NCI-H1930 (cell line): Measurements from ENCODE around the gene UST.
A peak's percentile ranks its signal among the peaks of the same experiment; 100 is the strongest.
"Not testable (repeated sequence)": the region's sequence is repeated elsewhere in the genome, so short reads cannot be mapped to it uniquely, and the experiment has no call there.

Experiments
- DNase-seq, 2 experiments: peaks; one replicate each; lab custom pipeline; 2025; lab: John Stamatoyannopoulos, UW

UST gene

DNA sequence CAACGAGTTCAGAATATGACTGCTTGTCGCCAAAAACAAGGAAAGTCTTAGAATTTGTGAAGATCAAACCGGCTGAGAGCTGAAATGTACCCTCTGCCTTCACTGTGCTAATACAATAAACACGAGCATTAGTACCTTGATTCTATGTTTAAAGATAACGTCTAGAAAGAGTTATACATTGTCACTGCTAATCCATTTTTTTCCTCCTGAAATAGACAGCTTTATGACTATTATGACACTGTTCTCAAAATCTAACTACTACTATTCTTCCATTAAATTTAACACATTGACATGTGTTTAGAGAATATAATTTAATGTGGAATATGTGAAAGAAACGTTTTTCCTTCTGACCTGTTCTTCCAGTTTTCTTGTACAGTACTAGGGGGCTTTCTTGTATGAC lies 204.8 kb downstream of the UST start:
- DNase-seq = no peak

GRCh38 chr6:148952147-148953035 lies 205.6 kb downstream of the UST start:
- peak; percentile 16 to 29 for DNase-seq

DNA sequence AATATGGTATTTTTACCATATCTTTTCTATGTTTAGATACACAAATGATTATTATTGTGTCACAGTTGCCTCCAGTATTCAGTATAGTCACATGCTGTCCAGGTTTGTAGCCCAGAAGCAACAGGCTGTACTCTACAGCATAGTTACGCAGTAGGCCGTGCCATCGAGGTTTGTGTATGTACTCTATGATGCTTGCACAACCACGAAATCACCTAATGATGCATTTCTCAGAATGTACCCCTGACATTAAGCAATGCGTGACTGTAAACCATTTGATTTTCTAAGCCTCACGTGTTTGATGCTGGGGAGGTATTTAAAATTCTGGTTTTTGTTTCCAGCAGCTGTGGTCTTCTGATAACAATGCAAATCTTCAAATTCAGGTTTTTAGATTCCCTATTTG lies 207.6 kb downstream of the UST start:
- DNase-seq = no peak

- DNase-seq = no peak
These were observed 208.1 kb downstream of the UST start for GRCh38 chr6:148954934-148955333.

GRCh38 chr6:148955441-148955840 lies 208.6 kb downstream of the UST start:
- no peak for DNase-seq

DNA sequence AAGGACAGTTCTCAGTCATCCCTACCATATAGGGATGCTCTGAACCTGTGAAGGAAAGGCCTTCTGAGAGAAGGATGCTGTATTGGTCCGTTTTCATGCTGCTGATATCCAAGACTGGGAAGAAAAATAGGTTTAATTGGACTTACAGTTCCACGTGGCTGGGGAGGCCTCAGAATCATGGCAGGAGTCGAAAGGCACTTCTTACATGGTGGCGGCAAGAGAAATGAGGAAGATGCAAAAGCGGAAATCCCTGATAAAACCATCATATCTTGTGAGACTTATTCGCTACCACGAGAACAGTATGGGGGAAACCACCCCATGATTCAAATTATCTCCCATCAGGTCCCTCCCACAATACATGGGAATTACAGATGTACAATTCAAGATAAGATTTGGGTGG lies 209.3 kb downstream of the UST start:
- not testable (repeated sequence) for DNase-seq

- no peak for DNase-seq
These were observed 210.9 kb downstream of the UST start for GRCh38 chr6:148957752-148958151.

DNA sequence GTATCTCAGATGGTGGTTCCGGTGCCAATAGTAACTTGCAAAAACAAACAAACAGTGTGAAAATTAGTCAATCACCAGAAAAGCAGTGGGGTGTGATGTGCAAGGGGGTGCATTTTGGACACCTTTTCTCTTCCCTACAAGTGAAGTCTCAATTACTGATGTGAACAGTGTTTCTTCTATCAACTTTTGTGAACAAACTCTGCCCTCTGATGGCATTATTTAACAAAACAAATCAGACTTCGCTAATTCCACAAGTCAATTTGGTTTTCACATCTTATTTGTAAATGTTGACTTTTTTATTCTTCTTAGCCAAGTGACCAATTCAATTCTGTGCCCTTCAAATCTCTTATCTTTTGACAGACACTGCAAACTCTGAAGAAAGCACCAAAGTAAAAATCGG lies 212.2 kb downstream of the UST start:
- no peak for DNase-seq

DNA sequence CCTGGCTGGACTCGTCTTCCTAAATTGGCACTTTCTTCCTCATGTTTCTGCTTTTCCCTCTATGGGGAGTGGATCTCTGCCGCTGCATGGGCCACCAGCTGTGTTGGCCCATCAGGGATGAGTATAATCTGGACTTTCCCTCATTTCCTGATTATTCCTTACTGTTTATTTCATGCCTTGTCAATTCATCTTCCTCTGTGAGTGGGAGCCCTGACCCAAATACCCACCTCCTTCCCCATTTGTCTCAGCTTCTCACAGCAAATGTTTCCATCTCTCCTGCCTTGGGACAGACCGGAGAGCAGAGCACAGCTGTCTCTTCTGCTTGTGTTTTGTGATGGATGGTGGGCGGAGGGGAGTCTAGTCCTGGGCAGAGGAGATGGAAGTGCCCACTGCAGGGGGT lies 212.7 kb downstream of the UST start:
- DNase-seq = no peak

GRCh38 chr6:148962854-148963515 lies 216.2 kb downstream of the UST start:
- DNase-seq = no peak

- no peak for DNase-seq
These were observed 216.9 kb downstream of the UST start for GRCh38 chr6:148963738-148964137.

- DNase-seq = no peak
These were observed 217.6 kb downstream of the UST start for GRCh38 chr6:148964467-148964866.

GRCh38 chr6:148965287-148965686 lies 218.5 kb downstream of the UST start:
- DNase-seq = no peak

- DNase-seq = no peak
These were observed 220.2 kb downstream of the UST start for GRCh38 chr6:148967011-148967520.

DNA sequence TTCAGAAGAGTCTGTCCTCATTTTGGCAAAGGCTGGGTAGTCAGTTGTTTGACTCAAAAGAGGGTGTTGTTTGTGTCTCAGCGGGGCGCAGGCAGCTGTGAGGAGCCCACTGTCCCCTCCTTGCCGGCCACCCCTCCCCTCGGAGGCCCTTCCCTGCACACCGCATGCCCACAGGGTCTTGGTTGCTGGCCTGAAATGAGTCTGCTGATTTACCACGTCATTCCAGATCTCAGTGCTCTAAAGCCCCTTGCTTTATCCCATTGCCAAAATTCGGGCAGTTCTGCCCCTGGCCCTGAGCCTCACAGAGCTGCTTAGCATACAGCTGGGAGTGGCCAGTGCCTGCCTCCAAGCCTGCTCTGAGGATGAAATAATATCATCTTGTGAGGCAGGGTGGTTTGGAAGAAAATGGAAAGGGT lies 220.7 kb downstream of the UST start:
- no peak for DNase-seq

GRCh38 chr6:148968771-148969602 lies 222.2 kb downstream of the UST start:
- DNase-seq = no peak

DNA sequence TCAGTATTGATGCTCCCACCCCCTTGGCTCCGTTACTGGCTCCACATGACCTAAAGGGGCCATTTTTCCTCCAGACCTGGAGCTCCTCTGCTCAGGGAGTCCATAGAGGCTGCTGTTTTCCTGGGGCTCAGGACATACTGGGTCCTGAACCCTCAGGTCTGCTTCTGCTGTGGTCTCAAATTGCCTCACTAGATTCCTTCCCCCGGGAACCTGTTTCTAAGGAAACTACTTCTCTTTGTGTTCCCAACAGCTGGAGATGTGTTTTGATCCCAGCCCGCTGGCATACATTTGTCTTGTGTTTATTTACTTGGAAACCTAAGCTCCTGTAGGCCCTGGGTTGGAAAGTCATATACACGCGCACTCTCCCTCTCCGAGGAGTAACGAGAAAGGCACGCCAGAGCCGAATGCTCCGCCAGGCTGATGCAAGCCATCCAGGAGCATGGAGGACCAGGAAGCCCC lies 222.8 kb downstream of the UST start:
- DNase-seq = peak; percentile 39 to 59

DNA sequence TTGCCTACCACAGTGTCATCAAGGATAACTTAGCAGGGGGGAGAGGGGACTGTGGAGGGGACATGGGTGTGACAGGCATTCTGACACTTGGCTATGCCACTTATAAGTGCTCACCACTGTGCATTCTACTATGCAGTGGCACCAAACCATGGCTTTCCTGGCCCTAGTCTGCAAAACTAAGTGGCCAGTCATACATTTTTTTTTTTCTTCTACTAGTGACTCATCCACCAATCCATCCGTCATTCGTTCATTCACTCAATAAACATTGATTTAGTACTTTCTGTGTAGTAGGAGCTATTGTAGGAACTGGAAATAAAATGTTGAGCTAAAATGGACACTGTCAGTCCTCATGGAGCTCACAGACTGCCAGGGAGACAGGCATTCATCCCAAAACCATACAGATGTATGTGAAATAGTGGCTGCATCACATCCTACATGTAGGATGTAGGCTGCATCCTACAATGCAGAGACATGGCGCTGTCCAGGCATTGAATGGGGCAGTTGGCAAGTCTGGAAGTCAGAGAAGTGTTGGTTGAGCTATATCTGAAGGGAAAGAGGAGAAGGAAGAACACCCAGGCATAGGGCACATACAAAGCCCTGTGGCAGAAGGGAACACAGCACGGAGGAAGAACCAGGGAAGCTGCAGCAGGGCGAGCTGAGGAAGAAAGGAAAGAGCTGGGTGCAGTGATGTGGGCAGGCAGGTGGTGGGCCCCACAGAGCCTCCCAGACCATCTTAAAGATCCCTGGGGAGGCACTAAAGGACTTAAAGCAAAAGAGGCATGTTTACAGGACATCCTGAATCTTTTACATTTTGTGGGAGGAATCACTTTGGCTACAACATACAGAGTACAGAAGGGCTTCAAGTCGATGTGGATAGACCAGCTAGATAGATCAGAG lies 224.4 kb downstream of the UST start:
- no peak for DNase-seq

GRCh38 chr6:148972481-148972880 lies 225.7 kb downstream of the UST start:
- DNase-seq = peak in 1 of 2 experiments; percentile 60

DNA sequence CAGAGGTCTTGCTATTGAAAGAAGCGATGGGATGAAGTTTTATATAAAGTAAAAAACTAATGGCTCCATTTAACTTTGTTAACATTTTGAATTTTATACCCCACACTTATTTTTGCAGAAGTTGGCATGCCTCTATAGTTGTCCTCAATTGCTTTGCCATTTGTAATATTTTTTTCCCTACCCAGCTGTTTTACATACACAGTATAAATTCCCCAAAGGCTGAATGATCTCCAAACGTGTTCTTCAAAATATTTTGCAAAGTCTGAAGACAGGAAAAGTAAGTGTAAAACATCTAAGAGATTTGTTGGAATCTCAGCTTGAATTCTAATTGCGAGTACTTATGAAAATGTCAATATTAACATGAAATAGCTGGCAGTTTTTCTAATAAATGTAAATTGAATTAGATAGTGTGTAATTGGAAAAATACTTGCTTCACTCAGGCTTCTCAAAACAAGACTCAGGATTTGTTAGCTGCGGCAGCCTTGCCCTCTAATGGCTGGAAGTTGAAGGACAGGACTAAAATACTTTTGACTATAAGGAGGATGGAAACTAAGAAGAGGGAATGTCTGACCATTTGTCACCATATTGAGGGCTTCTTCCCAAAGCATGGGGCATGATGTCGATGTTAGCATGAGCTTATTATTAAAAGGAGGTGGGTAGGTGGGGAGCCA lies 226.8 kb downstream of the UST start:
- DNase-seq = no peak

DNA sequence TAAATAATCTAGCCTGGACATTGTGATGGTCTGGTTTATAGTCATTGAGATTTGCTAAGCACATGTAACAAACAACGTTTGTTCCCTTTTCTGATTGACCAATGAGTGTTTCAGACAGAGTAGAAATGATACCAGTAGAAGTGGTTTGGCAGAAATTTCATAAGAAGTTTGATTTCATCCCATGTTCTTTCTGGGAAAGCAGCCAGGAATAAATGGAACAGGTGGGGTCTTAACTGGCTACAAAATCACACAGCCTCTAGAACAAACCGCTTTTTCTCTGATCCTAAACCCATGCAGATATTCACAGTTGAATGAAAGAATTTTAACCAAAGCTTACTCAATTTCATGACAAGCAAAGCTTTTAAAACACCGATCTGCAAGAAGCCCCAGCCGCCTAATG lies 227.5 kb downstream of the UST start:
- no peak for DNase-seq
